RPMI7951 (cell line): ENCODE measurements around the gene PON3. TPM values are rescaled to one million over a fixed set of nuclear protein-coding genes. Genes with fewer than 3 reads are reported as not detected.
"Not testable (repeated sequence)": the region's sequence is repeated elsewhere in the genome, so short reads cannot be mapped to it uniquely, and the experiment has no call there.

Experiments used
- DNase-seq: peaks from one replicate; pipeline ENCODE4 v3.0.0-alpha.2; 2012; ENCODE audit warnings: low read depth
- total RNA-seq: library from RNA; depleted of rRNA; stranded (reverse); fragments of >200 nt; shearing (Covaris generic); gene quantifications from 2 replicates; pipeline ENCODE4 v1.2.3, GENCODE V29; 2014

Gene PON3
- total RNA-seq, 1 experiment from 2014 or later: not detected

GRCh38 chr7:95412075-95412474 lies 15.9 kb upstream of the PON3 start:
- DNase-seq: no peak

GRCh38 chr7:95411666-95412065 lies 15.5 kb upstream of the PON3 start:
- no peak for DNase-seq

GRCh38 chr7:95411036-95411435 lies 14.9 kb upstream of the PON3 start:
- DNase-seq: peak; percentile 86

GRCh38 chr7:95407751-95408150 lies 11.6 kb upstream of the PON3 start:
- no peak for DNase-seq

- DNase-seq: no peak
Measured at GRCh38 chr7:95405800-95406199, 9.6 kb upstream of the PON3 start.

GRCh38 chr7:95405208-95405607 lies 9.0 kb upstream of the PON3 start:
- DNase-seq: no peak

GRCh38 chr7:95404316-95404865 lies 8.2 kb upstream of the PON3 start:
- DNase-seq: no peak

GRCh38 chr7:95398155-95398940 lies 2.2 kb upstream of the PON3 start:
- no peak for DNase-seq

- DNase-seq: no peak
Measured at GRCh38 chr7:95397381-95397780, 1.2 kb upstream of the PON3 start.

GRCh38 chr7:95395755-95396135 lies 430 bp downstream of the PON3 start:
- no peak for DNase-seq

GRCh38 chr7:95394370-95394769 lies 1.8 kb downstream of the PON3 start:
- no peak for DNase-seq

GRCh38 chr7:95391761-95392160 lies 4.4 kb downstream of the PON3 start:
- DNase-seq: no peak

- no peak for DNase-seq
Measured at GRCh38 chr7:95389516-95389915, 6.7 kb downstream of the PON3 start.

GRCh38 chr7:95379457-95379856 lies 16.7 kb downstream of the PON3 start:
- not testable (repeated sequence) for DNase-seq

GRCh38 chr7:95376632-95377400 lies 19.4 kb downstream of the PON3 start:
- no peak for DNase-seq

- DNase-seq: no peak
Measured at GRCh38 chr7:95375591-95376257, 20.5 kb downstream of the PON3 start.

GRCh38 chr7:95373323-95373722 lies 22.9 kb downstream of the PON3 start:
- no peak for DNase-seq

GRCh38 chr7:95368235-95368634 lies 27.9 kb downstream of the PON3 start:
- no peak for DNase-seq

- no peak for DNase-seq
Measured at GRCh38 chr7:95367606-95368005, 28.6 kb downstream of the PON3 start.

GRCh38 chr7:95365151-95365550 lies 31.0 kb downstream of the PON3 start:
- DNase-seq: peak; percentile 24

- peak; percentile 26 for DNase-seq
Measured at GRCh38 chr7:95357623-95358022, 38.6 kb downstream of the PON3 start.

GRCh38 chr7:95342642-95343307 lies 53.4 kb downstream of the PON3 start:
- DNase-seq: peak; percentile 15
